ENCODE measurements around the gene STAG3. TPM values are rescaled to one million over a fixed set of nuclear protein-coding genes. Genes with fewer than 3 reads are reported as not detected.

The STAG3 gene
- total RNA-seq, 1 experiment from 2014 or later = 1.7 TPM

GRCh38 chr7:100208911-100209408 is 31.2 kb downstream of the STAG3 start:
- 0 out of 2 replicates have a peak, but pooled peaks have one; percentile 27 for ATAC-seq
- CTCF ChIA-PET = no interaction called here
- intact Hi-C loops (cut with micrococcal nuclease; ENCODE audit: unreplicated experiment) = no loop called here

GRCh38 chr7:100209493-100209892 is 31.8 kb downstream of the STAG3 start:
- CTCF ChIA-PET = no interaction called here
- H3K9me3 ChIP-seq (ENCODE audit: control insufficient read depth, insufficient read depth, low read depth, low read length) = no peaks in the 10 kb centered on the region
- POLR2A ChIA-PET = no interaction called here
- in situ Hi-C loops (cut with HindIII; ENCODE audit: low pct_unique_long_range_greater_than_20kb, low sequenced_read_pairs) = no loop called here
- H3K4me1 ChIP-seq (ENCODE audit: control insufficient read depth, insufficient read depth, low read length) = no peaks in the 10 kb centered on the region
- no TSS peak for BruUV-seq (replicated peaks)
- H3K27me3 ChIP-seq (ENCODE audit: control insufficient read depth, insufficient read depth, low read length) = no peaks in the 10 kb centered on the region; the same call in none of the 2 replicates
- no peak overlapping the region for H3K4me3 ChIP-seq (ENCODE audit: low read depth in 2 of 2, low read length in 2 of 2)
- TF ChIP-seq POLR2AphosphoS5 (IDR thresholded peaks at IDR 0.05; ENCODE audit: low read depth, low read length) (no peak), CTCF (IDR thresholded peaks at IDR 0.05) (no peak), SIN3A (IDR thresholded peaks at IDR 0.05; ENCODE audit: borderline replicate concordance, insufficient read depth, low read depth, low read length) (no peak), TCF7L2 (IDR thresholded peaks at IDR 0.05; ENCODE audit: low read depth, low read length) (no peak), REST (IDR thresholded peaks at IDR 0.05; ENCODE audit: insufficient read depth in 1 of 2, low read depth in 2 of 2, low read length in 1 of 2) (no peak)
- intact Hi-C loops (cut with micrococcal nuclease; ENCODE audit: unreplicated experiment) = no loop called here
- DNase-seq (ENCODE audit: low read depth, low spot score) (no peak), ATAC-seq (no peak)
- H3K36me3 ChIP-seq (ENCODE audit: control insufficient read depth, insufficient read depth, low read length) = no peaks in the 10 kb centered on the region
- H3K27ac ChIP-seq (ENCODE audit: low read length) = no peak overlapping the region

More at GRCh38 chr7:100208911-100209408, 31.2 kb downstream of the STAG3 start:
- Histone ChIP-seq H3K9me3 (ENCODE audit: control insufficient read depth, insufficient read depth, low read depth, low read length) (no peaks in the 10 kb centered on the region), H3K36me3 (ENCODE audit: control insufficient read depth, insufficient read depth, low read length) (no peaks in the 10 kb centered on the region), H3K27ac (ENCODE audit: low read length) (no peak overlapping the region), H3K27me3 (ENCODE audit: control insufficient read depth, insufficient read depth, low read length) (no peaks in the 10 kb centered on the region; the same call in none of the 2 replicates), H3K4me3 (ENCODE audit: low read depth in 2 of 2, low read length in 2 of 2) (no peak overlapping the region), H3K4me1 (ENCODE audit: control insufficient read depth, insufficient read depth, low read length) (no peaks in the 10 kb centered on the region)
- POLR2A ChIA-PET = no interaction called here
- no peak for TF ChIP-seq REST (IDR thresholded peaks at IDR 0.05; ENCODE audit: insufficient read depth in 1 of 2, low read depth in 2 of 2, low read length in 1 of 2)
- TF ChIP-seq SIN3A (IDR thresholded peaks at IDR 0.05; ENCODE audit: borderline replicate concordance, insufficient read depth, low read depth, low read length) = no peak
- no peak for TF ChIP-seq POLR2AphosphoS5 (IDR thresholded peaks at IDR 0.05; ENCODE audit: low read depth, low read length)
- TF ChIP-seq CTCF (IDR thresholded peaks at IDR 0.05) = no peak
- TF ChIP-seq TCF7L2 (IDR thresholded peaks at IDR 0.05; ENCODE audit: low read depth, low read length) = no peak
- no peak for DNase-seq (ENCODE audit: low read depth, low spot score)
- no TSS peak for BruUV-seq (replicated peaks)
- in situ Hi-C loops (cut with HindIII; ENCODE audit: low pct_unique_long_range_greater_than_20kb, low sequenced_read_pairs) = no loop called here

Measured in Panc1 (cell line).